CD4-positive, alpha-beta T cell treated with Interleukin-6 for 4 hours (primary cell): ENCODE results near the gene CACNA2D3.

Experiments
- DNase-seq: peaks from one replicate; pipeline ENCODE4 v3.0.0-alpha.2; 2020; ENCODE audit warnings: mixed read lengths

The CACNA2D3 gene

DNA sequence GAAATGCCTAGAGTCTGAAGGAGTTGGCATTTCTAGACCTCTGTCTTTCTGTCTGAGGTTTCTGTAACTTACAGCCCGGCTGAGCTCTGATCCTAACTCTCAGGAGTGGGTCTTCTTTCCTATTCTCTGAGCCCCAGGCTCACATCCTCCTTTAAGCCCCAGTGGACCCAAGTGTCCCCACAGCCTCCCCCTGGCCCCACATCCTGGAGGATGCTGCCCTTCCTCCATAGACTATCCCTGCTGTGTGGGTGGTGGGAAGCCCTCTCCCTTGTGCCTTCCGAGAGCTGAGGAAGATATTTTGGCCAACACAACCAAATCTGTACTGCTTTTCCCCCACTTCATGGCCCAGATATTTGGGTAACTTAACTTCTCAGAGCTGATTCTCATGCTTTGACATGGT is 654.2 kb downstream of the CACNA2D3 start:
- DNase-seq, result no peak

DNA sequence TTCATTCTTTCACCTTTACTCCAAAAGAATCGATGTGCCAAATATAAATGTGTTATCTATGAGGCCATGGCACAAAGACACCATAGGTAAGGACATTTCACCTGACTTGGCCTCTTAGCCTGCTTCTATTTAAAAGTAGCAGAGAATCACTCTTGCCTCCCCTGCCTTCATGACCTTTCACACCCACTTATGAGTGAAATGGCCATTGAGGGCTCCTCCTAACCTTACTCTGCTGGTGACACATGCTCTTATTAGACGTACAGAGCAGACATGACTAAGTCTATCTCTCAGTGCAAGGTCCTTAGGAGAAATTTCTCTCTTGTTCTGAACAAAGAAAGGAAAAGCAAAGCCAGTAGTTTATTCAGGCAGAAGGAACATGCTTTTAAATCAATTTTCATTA is 654.8 kb downstream of the CACNA2D3 start:
- no peak for DNase-seq

DNA sequence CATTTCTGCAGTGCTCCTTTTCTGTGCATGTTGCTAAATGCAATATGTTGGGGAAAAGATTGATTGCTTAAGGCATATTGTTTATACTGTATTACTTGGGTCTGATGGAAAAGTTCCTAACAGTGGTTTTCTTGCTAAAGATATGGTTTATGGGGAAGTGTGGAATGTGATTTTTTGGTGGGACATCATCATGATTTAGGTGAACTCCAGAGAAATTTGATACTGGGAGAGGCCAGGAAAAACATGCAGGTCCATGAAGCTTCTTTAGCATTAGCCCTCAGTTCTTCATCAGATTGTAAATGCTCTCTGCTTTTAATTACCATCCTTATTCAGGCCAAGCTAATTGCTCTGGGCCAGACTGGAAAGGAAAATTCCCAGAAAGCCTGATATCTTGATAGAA is 658.0 kb downstream of the CACNA2D3 start:
- DNase-seq, result no peak

DNA sequence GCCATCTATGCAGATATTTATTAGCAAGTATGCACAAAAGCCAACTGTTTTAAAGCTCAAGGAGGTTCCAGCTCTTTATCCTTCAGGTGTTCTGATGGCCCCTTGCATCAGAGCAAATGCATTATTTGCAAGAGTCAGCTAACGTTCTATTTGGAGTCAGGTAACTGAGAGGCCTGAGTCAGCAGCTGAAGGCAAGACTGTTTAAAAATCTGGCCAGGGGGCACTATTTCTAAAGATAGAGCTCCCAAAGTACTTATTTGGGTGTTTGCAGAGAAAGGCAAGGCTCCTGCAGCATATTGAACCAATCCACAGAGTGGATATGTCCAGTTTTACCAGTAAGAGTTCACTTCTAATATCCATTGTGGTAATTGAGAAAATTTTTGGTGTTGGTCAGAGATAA is 659.4 kb downstream of the CACNA2D3 start:
- no peak for DNase-seq

DNA sequence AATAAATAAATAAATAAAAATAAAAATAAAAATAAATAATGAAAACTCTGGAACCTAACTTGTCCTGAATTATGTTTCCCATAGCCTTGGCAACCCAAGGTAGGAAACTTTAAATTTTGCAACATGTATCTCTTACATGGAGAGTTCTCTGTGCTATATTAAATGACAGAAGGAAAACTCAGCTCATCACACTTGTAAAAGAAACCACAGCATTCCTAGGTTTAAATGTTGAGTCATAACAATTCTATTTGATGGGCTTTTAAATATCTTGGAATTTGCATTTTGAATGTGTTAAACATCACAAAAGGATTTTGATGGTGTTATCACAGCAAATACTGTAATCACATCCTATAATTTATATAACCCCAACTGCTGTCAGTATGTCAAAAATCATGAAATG is 661.3 kb downstream of the CACNA2D3 start:
- DNase-seq, result no peak

DNA sequence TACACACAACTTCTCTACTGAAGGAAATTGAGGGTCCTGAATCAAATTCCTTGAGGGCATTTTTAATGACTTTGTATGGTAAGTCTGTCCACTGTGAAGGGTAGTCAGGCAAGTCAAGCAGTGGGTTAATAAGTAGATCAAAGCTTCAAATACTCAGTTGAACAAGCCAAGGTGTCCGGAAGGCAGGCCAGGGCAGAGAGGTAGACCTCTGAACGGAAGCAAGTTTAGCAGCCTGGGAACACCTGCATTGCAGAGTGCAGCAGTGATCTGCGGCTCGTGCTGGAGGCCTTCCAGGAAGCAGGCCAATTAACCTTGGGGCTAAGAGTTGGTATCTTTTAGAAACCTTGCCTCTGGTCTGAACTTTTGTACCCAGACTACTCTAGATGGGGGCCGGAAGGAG is 661.7 kb downstream of the CACNA2D3 start:
- DNase-seq, result no peak

DNA sequence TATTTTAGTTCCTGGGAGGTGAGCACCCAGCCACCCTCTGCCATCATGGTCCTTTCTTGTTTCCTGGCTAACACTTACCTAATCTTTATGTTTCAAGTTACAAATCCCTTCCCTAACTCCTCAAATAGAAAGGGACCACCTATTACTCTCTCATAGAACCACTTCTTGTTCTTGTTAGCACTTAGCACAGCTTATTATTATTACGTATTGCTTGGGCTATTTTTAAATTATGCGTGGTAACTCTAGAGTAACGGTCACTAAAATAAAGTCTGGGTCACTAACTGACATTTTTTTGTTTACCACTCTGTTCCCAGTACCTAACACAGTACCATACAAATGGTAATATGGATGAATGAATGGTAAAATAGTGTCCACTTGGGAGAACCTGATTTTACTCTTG is 663.6 kb downstream of the CACNA2D3 start:
- no peak for DNase-seq

DNA sequence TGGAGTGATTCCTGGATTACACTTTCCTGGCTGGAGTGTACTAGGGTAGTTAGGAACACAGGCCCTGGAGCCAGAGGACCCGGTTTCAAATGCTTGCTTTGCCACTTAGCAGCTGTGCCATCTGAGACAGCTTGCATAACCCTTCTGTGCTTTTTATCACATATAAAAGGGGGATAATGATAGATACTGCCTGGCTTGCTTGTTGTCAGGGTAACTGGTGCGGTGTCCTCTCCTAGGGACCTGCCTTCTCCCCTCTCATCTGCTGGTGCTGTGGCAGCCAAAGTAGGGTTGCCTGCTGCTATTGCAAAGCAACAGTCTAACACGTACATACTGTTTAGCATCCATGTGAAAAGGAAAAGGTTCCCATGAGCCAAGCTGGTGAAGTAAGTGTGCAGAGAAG is 667.7 kb downstream of the CACNA2D3 start:
- DNase-seq, result no peak

DNA sequence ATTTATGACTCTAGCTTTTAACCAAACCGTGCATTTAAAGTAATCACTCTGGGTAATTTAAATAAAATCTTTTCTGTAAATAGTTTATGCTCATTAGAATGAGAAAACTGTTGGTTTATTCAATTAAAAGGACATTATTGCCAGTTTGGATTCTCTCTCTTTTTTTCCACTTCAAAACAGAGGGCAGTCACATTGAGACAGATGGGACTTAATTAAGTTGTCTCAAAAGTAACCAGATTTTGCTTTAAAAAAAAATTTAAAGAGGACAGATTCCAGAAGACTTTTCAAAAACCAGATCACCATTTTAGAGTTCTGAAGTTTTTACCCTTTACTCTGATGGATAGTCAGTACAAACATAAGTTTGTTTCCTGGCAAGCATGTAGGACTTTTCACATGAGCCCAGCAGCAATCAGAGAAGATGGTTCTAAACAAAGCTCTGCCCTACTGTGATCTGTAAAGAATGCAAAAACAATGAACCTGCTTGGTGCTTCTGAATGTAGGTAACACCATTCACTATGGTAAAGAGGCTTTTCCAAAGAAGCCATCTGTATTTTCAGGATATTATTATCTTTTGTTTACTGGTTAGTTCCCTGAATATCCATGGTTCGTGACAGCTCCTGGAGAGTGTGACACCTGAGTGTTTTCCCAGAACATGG is 669.3 kb downstream of the CACNA2D3 start:
- DNase-seq, result no peak

DNA sequence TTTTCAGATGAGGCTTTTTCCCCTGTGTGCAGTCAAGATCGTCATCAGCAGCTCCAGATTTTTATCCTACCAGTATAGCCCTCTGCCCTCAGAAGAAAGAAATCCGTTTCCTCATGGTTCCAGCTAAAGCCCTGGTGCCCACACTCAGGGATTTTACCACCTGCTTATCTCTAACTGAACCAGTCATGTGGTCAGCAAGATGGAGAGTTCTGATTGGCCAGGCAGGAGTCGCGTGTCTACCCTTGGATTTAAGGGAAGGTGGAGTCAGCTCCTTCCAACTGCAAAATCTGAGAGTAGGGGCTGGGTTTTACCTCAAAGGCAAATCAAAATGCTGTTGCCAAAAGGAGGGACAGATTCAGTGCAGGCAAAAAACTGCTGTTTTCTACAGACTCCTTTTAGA is 670.2 kb downstream of the CACNA2D3 start:
- no peak for DNase-seq

DNA sequence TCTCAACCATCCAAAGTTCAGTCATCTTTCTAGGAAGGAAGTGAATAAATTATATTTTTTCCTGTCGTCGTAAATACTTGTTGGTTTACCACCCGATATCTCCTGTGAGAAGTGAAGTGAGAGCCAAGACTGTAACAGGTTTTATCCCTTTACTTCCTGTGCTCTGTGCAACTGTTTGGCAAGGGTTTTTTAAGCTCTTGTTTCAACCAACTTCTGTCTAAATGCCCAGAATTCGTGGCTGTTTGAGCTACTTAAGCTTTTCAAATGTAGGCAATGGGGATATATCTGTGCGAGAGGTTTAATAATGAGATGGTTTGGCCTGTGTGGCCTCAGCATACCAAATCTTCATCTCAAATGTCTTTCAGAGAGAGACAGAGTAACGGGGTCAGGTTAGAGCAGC is 670.8 kb downstream of the CACNA2D3 start:
- no peak for DNase-seq

DNA sequence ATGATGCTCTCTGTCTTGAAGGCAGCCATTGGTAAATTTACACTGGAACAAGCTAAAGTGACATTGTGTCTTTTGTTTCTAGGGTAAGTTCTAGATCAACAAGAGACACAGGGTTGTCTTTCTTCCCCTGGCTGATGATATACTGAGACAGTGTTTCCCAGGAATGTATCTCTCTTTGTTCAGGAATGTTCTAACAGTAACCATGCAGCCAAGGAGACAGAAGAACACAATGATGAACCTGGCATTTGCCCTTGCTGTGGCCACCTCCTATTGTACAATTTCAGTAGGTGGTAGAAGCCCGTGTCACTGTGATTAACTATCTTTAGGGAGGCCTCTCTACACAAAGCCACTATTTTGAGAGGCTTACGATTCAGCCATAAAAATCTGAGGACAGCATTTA is 674.8 kb downstream of the CACNA2D3 start:
- no peak for DNase-seq

DNA sequence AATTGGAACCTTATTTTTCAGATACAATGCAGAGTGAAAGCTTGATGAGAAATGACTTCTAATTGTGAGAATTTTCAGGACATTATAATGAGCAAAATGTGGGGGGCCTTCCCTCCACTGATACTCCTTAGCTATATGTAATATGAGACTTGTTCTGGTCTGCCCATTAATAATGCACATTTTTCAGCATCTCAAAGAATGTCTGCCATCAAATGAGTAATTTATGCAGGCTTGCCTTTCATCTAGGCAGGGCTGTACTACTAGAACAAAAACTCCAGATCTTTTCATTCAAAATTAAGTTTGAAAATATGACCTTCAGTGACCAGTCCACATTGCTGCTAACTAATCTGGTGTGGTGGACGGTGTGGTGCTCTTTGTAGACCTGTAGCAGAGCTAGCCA is 678.1 kb downstream of the CACNA2D3 start:
- DNase-seq, result no peak

DNA sequence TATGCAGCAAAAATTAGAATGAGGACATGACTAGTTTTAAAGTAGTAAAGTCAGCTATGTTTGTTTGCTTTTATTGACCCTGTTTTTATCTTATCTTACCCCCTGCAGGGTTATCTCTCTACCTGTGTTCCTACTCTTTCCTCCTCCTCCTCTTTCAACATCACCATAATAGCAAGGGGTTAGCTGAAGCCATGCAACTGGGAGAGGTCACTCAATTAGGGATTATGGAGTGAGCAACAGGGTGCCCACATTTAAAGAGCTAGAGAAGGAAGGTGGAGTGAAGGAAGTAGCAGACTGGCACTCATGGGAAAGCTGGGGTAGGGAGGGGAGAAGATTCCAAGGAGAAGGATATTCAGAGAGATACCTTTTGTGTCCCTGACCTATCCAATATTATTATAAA is 679.6 kb downstream of the CACNA2D3 start:
- DNase-seq, result no peak

DNA sequence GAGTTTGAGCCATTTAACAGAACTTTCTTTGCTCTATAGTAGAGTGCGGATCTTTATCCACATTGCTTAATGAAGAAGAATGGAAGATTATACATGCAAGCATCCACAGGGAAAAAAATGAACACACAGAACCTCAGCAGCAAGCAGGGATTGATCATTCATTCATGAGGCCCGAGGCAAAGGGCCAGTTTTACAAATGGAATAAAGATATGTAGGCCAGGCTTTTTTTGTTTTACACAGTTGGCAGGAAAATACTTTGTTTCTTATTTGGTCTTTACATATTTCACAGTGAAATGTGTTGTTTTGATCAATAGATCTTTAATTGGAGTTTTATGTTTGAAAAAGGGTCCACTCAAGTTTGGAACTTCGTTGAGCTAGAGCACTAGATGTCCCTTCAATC is 688.0 kb downstream of the CACNA2D3 start:
- DNase-seq, result no peak

DNA sequence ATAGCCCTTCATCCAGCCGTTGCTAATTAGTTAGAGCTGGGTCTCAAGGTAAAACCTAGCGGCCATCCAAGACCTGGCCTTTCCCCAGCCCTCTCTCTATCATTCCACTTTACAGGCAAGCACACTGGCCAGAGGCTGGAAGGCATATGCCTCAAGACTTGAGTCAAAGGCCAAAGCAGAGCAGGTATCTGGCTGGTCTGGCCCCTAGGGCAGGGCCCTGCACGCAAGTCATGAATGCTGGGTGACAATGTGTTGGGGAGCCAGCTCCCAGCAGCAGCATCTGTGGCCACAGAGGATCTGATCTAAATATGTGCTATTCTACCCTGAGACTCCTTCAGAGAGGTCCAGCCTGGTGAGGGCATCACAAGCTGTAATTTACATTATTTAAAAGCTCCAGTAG is 691.9 kb downstream of the CACNA2D3 start:
- no peak for DNase-seq

DNA sequence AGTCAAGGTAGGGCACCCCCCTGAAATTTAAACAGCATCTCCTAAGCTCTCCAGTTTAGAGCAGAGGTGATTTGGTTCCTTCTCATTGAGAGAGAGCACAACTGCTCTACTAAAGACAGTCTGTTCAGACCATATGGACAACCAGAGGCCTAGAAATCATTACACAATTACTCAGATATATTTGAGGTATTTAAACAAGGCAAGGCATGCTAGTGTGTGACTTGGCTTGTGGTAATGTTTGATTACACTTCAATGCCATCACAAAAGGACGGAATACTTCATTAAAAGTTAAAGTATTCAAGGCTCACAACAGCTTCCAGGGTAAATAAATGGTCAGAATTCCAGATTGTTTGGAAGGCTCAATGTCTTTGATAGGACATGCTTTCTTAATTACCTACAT is 695.3 kb downstream of the CACNA2D3 start:
- no peak for DNase-seq

DNA sequence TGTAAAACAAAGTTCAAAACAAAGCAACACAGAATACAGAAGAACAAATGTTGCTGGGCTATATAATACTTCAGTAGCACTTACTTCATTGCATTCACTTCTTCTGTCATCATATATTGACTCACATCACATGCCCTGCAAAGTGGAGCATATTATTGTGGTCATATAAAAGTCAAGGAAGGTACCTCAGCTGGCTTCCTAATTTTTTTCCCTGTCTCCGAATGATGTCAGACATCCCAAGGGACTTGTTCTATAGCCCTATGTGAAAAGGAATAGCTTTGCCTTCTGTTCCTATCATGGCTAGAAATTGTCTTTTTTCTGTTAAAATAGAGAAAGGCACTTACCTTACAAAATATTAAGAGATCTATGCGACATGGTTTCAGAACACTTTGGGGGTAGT is 696.1 kb downstream of the CACNA2D3 start:
- no peak for DNase-seq

DNA sequence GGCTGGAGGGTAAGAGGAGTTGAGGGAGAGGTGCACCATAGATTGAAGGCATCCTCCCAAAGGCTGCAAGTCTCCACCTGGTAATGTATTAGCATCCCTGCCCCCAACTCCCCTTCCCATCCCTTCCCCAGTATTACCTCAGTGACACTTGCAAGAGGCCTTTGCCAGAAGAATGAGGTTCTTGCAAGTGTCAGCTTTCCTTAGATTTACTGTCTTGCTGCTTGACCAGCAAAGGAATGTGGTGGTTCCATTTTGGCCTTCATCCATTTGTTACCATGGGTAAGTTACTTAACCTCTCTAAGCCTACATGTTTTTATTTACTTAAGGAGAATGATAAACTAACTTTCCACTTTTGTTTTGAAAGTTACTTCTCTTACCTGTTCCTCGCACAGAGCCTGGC is 696.6 kb downstream of the CACNA2D3 start:
- DNase-seq, result no peak

DNA sequence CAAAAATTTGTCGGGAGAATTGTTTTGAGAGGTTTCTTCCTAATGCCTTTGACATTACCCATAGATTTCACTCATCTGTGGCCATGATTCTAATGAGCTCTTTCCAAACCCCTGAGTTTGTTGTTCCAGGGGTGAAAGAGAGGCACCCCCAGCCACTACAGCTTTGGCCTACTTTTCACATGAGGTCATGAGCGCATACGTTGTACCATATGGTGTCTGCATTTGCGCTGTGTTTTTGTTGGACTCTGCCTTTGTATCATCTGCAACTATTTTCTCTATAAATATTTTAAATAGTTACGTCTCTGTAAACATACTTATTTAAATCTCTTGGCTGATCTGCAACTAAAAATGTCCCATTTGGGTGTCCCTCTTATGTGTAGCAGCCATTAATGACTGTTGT is 697.6 kb downstream of the CACNA2D3 start:
- DNase-seq, result no peak

DNA sequence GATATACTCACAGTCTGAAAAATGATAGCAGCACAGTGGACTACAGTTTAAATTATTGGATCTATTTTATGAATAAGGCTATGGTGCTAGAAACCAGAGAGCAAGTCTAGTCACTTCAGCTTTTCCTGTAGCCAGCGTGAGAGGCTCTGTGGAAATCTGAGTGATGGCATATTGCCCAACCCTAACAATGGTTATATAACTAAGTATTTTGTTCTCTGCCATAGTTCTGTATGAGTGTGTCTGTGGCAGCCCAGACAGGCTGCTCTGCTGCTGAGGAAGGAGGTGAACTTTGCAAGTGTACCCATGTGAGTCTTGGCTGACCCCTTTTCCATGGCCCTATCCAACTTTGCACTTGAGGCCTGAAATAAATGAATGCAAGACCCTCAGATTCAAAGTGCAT is 699.9 kb downstream of the CACNA2D3 start:
- DNase-seq, result no peak

DNA sequence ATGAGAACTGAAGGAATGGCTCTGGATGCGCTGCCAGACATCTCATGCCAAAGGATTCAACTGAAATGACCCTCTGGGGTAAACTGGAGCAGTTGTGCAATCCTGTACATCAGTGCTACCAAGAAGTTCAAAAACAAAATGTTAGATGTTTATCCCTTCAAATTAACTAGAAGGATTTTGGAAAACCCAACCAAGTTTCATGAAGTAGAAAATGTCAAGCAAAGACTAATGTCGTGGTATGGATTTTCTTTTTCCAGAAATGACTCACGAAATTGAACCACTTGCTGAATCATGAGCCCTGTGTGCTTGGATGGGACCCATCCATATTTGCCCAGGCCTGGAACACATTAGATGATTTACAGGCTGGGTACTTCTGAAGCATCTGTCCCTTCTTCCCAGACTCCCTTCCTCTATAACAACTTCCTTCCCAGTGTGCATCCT is 703.9 kb downstream of the CACNA2D3 start:
- no peak for DNase-seq

DNA sequence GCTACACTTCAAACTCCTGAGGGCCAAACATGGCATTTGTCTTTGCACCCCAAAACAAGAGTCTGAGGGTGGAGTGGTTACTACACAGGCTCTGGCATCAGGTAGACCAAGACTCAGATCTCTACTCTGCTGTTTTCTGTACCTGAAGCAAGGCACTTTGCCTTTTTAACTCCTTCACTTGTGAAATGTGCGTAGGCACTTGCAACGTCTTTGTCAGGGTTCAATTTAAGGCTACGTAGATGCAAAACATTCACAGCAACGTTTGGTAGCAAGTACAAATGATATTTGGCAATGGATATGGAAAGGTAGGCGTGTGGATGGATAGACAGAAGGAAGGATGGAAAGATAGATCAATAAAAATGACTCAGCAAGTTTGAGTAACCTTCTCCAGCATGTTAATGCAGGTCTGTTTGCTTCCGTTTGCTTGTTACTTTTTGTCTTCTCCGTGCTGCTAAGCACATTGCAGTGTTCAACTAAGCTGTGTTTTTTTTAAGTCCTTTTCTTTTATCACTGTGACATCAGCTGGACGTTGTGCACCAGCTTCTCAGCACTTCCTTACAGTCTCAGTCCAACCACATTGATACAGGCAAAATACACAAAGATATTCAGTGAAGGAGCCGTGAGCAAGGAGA is 704.8 kb downstream of the CACNA2D3 start:
- DNase-seq, result no peak

DNA sequence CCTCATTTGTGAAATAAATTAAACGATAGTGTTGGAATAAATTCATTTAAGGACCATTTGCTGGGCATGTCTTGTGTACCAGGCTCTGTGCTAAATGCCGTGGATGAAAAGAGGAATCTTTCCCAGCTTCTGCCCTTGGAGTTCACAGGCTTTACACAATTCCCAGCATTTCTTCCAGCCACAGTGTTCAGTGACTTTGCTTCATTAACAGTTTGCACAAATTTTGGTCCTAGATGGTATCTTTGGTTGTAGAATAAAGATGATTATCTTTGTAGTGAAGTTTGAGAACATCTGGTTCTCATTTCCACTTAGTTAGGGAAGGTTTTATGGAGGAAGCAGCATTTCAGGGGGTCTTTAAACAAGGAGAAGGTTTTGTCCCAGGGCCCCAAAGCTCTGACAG is 705.4 kb downstream of the CACNA2D3 start:
- no peak for DNase-seq

DNA sequence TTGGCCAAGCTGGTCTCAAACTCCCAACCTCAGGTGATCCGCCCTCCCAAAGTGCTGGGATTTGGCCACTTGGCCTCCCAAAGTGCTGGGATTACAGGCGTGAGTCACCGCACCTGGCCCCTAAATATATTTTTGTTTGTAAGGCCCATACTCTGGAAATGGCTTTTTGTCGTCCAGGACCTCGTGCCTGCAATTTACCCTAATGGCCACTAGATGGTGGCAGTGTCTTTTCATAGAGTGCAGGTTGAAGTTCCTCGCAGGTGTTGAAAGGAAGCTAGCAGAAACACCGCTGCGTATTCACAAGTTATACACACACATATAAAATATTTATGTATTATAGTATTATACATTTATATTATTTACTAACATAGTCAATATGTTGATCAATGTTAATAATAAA is 708.3 kb downstream of the CACNA2D3 start:
- DNase-seq, result no peak
